HTERT RPE-1 (cell line): ENCODE data around the gene SLC6A3.

Experiments used
- in situ Hi-C: fragments of 300-500 bp; cut with MboI; formaldehyde crosslinking; loops from 4 replicates; pipeline ENCODE4 v1.14.3; 2020; ENCODE audit warnings: low sequenced_read_pairs

Gene SLC6A3

GRCh38 chr5:1442222-1443145 is 2.8 kb downstream of the SLC6A3 start:
- in situ Hi-C loops = no loop called here

DNA sequence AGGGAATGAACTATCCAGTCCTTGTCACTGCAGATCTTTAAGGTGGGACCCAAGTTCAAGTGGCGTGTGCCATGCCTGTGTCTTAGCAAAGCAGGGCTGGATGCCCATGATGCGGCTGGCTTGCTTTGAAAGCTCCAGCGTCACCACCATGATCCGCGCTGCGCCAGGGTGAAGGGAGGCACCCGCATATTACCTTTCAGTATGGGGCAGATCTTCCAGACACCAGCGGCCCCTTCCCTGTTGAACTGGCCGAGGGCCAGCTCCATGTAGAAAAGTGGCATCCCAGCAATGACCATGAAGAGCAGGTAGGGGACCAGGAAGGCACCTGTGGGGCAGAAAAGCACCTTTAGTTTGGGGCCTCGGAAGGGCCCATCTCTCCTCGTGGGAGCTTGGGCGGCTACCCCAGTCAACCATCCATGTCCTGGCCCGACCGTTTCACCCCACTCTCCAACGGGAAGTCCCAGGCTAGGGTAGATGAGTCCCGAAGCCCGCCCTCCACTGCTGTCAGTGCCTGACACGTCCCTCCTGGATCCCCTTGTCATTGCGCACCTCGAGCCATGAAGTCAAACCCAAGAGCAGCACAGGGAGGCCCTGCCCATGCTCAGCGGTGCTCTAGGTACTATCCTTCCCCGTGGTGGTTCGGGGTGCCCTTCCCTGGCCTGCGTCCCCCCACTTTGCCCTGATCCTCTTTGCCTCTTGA is 3.9 kb downstream of the SLC6A3 start:
- in situ Hi-C loops = no loop called here

DNA sequence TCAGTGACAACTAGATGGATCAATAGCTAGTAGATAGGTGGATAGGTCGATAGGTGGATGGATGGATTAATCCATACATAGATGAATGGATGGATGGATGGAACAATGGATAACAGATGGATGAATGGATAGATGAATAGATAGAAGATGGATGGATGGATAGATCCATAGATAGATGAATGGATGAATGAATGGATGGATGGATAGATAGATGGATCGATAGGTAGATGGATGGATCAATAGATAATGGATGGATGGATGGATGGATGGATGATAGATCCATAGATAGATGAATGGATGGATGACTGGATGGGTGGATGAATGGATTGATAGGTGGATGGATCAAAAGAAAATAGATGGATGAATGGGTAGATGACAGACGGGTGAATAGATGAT is 5.1 kb downstream of the SLC6A3 start:
- in situ Hi-C loops = no loop called here

DNA sequence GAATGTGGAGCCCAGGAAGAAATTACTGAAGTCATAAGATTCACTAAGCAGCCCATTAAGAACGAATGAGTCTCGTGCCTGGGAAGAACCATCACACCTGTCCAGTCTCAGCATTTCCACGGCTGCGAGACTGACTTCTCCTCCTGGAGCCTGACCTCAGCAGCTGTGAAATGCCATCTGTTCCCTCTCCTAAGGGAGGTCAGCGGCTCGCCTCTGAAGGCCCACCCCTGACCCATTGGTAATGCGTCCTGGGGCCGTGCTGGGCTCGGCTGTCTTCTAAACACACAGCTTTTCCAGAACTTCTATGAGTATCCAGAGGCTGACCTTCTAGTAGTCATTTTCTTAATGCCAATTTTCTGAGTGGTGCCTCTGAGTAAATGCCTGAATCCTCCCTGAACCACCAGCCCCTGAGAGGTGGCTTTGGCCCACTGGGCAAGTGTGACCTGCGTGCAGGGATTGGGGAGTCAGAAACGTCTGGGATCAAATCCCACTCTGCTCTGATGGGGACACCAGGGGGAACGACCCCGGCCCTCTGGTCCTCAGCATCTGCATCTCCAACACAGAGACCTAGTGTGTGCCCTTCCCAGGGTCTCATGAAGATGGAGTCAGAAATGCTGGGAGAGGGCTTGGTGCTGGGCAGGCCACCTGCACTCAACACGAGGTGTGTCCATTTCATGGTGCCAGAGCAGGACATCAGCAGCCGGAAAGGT is 5.7 kb downstream of the SLC6A3 start:
- in situ Hi-C loops = no loop called here

DNA sequence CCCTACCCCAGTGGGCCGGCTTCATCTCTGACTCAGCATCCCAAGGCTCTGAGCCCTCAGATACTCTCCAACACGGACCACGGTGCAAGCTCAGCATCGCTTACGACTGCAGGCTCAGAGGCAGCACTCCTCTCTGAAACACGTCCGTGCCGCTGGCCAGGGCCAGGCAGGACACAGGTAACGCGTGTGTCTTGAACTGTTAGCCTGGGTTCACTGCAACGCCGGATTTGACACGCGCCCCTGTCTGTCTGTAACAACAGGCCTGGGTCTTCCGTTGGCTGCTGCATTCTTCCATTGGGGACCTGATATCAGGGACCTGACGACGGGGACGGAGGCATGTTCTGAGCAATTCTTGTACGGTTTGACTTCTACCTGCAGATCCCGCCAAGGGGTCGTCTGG is 6.4 kb downstream of the SLC6A3 start:
- in situ Hi-C loops = no loop called here

- in situ Hi-C loops = no loop called here
Measured at GRCh38 chr5:1437876-1438559, 7.2 kb downstream of the SLC6A3 start.

GRCh38 chr5:1437226-1437829 is 7.9 kb downstream of the SLC6A3 start:
- in situ Hi-C loops = no loop called here

- in situ Hi-C loops = no loop called here
Measured at GRCh38 chr5:1436681-1437080, 8.6 kb downstream of the SLC6A3 start.

GRCh38 chr5:1436036-1436435 is 9.2 kb downstream of the SLC6A3 start:
- in situ Hi-C loops = no loop called here

GRCh38 chr5:1435369-1435768 is 9.9 kb downstream of the SLC6A3 start:
- in situ Hi-C loops = no loop called here

GRCh38 chr5:1432296-1432695 is 12.9 kb downstream of the SLC6A3 start:
- in situ Hi-C loops = no loop called here

DNA sequence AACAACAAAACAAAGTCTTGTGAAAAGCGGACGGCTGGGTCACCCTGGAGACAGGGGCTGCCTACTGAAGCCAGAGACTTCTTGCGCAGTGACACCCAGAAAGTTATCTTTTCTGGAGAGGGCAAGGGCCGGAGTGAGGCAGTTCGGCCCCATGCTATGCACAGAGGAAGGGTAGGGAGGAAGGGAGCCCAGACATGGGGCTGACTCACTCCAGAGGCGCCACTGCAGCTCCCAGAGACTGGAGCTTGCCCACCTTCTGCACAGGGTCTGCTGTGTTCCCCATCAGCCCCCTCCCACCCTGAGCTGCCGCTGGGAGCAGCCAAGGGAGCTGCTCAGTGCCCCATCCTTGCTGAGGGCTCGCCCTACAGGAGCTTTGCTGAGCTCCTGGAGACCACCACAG is 13.3 kb downstream of the SLC6A3 start:
- in situ Hi-C loops = no loop called here

DNA sequence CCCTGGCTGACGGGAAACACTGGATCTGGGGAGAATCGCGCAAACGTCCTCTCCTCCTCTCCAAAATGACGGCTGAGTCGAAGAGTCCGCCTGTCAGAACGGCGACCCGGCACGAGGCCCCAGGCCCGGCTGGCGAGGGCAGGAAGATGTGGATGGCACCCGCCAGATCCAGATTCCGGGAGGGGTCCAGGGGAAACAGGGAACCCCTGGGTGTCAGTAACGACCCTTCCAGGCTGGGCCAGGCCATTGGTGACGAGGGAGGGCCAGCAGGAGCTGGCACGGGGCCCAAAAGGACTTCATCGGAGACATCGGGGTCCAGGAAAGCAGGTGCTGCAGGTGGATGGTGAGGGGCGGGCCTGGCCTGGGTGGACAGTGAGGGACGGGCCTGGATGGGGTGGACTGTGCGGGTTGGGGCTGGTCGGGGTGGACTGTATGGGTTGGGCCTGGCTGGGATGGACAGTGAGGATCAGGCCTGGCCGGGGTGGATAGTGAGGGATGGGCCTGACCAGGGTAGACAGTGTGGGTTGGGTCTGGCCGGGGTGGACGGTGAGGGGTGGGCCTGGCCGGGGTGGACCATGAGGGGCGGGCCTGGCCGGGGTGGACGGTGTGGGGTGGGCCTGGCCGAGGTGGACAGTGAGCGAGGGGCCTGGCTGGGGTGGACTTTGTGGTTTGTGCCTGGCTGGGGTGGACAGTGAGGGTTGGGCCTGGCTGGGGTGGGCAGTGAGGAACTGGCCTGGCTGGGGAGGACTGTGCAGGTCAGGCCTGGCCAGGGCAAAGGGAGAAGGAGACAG is 14.0 kb downstream of the SLC6A3 start:
- in situ Hi-C loops = no loop called here

- in situ Hi-C loops = no loop called here
Measured at GRCh38 chr5:1430121-1430795, 15.0 kb downstream of the SLC6A3 start.

DNA sequence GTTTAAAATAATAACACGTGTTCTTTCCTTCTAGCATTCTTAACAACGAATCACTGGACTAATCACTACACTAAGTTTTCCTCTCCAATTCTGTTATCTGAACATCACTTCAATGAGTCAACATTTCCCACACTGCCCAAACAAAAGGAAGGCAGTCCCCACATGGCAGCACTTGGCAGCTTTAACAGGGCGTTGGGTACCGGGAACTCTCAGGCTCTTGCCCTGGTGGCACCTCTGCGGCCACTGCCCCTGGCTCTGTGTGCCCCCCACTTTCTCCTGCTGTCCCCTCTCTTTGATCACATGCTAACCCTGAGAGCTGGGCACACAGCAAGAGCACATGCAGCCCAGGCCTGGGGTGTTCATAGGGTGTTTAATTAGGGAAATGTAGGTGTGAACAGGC is 15.7 kb downstream of the SLC6A3 start:
- in situ Hi-C loops = no loop called here

DNA sequence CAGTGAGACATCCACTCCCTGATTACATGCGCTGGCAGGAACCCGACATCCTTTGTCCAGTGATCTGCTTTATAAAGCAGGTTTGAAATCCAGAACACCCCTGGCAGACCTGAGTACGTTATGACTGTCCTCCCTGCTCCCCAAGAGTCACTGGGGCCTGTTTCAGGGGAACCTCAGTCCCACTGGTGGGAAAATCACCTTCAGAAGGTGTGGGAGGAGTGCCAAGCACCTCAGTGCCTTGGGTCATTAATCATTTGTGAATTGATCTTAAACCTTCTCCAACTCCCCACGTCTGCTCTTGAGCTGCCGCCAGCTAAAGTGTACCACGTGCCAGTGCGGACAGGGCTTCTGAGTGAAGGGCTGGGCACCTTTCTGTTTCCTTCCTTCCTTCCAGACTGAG is 16.2 kb downstream of the SLC6A3 start:
- in situ Hi-C loops = no loop called here

- in situ Hi-C loops = no loop called here
Measured at GRCh38 chr5:1428107-1428506, 17.1 kb downstream of the SLC6A3 start.

GRCh38 chr5:1424716-1425115 is 20.5 kb downstream of the SLC6A3 start:
- in situ Hi-C loops = no loop called here

- in situ Hi-C loops = no loop called here
Measured at GRCh38 chr5:1423901-1424603, 21.2 kb downstream of the SLC6A3 start.
